Measurements from ENCODE around the gene METTL23.

The METTL23 gene

GRCh38 chr17:76701471-76701967, 25.1 kb upstream of the METTL23 start:
- in situ Hi-C loops (cut with HindIII; ENCODE audit: low sequenced_read_pairs), result no loop called here
- no peak overlapping the region for H3K4me3 ChIP-seq (ENCODE audit: low read depth, low read length)
- no peak for TF ChIP-seq CTCF (IDR thresholded peaks at IDR 0.05; ENCODE audit: low read depth, low read length)
- DNase-seq (ENCODE audit: low read depth, low spot score), result no peak

- no peak for TF ChIP-seq CTCF (IDR thresholded peaks at IDR 0.05; ENCODE audit: low read depth, low read length)
- in situ Hi-C loops (cut with HindIII; ENCODE audit: low sequenced_read_pairs), result no loop called here
Measured at GRCh38 chr17:76702076-76702475, 24.6 kb upstream of the METTL23 start.

GRCh38 chr17:76702941-76703637, 23.6 kb upstream of the METTL23 start:
- DNase-seq (ENCODE audit: low read depth, low spot score), result no peak
- TF ChIP-seq CTCF (IDR thresholded peaks at IDR 0.05; ENCODE audit: low read depth, low read length), result no peak
- in situ Hi-C loops (cut with HindIII; ENCODE audit: low sequenced_read_pairs), result no loop called here
- H3K4me3 ChIP-seq (ENCODE audit: low read depth, low read length), result no peak overlapping the region

More at GRCh38 chr17:76702076-76702475, 24.6 kb upstream of the METTL23 start:
- no peak for DNase-seq (ENCODE audit: low read depth, low spot score)
- no peak overlapping the region for H3K4me3 ChIP-seq (ENCODE audit: low read depth, low read length)

- peak; percentile 1 for TF ChIP-seq CTCF (IDR thresholded peaks at IDR 0.05; ENCODE audit: low read depth, low read length)
- in situ Hi-C loops (cut with HindIII; ENCODE audit: low sequenced_read_pairs), result no loop called here
- no peak for DNase-seq (ENCODE audit: low read depth, low spot score)
- H3K4me3 ChIP-seq (ENCODE audit: low read depth, low read length), result no peak overlapping the region
Measured at GRCh38 chr17:76704805-76705204, 21.8 kb upstream of the METTL23 start.

- no peak for TF ChIP-seq CTCF (IDR thresholded peaks at IDR 0.05; ENCODE audit: low read depth, low read length)
- DNase-seq (ENCODE audit: low read depth, low spot score), result no peak
- no peak overlapping the region for H3K4me3 ChIP-seq (ENCODE audit: low read depth, low read length)
- in situ Hi-C loops (cut with HindIII; ENCODE audit: low sequenced_read_pairs), result no loop called here
Measured at GRCh38 chr17:76706817-76707216, 19.8 kb upstream of the METTL23 start.

GRCh38 chr17:76707985-76708807, 18.4 kb upstream of the METTL23 start:
- TF ChIP-seq CTCF (IDR thresholded peaks at IDR 0.05; ENCODE audit: low read depth, low read length), result peak; percentile 60
- H3K4me3 ChIP-seq (ENCODE audit: low read depth, low read length), result no peak overlapping the region
- DNase-seq (ENCODE audit: low read depth, low spot score), result peak; percentile 33
- in situ Hi-C loops (cut with HindIII; ENCODE audit: low sequenced_read_pairs), result no loop called here

All from astrocyte of the spinal cord (primary cell).